A673 (cell line): ENCODE measurements around the gene RITA1.

Source experiments
- EZH2 ChIP-seq: fragments of 200-600 bp; sonication (generic); IDR thresholded peaks from 2 replicates; pipeline ENCODE4 v1.6.1; 2017; ENCODE audit warnings: borderline replicate concordance, low read depth, mild to moderate bottlenecking, mixed read lengths, antibody characterized with exemption, low read length; ENCODE audit not compliant: poor library complexity, severe bottlenecking
- TF ChIP-seq, protein P1 (sequence below): fragments of 300-800, 200-600 bp; sonication (generic); conservative IDR thresholded peaks from 2 replicates; pipeline ENCODE4 v1.5.1; 2017; ENCODE audit warnings: low read depth, mild to moderate bottlenecking, antibody characterized with exemption, low read length, moderate library complexity, mixed read lengths

DNA sequence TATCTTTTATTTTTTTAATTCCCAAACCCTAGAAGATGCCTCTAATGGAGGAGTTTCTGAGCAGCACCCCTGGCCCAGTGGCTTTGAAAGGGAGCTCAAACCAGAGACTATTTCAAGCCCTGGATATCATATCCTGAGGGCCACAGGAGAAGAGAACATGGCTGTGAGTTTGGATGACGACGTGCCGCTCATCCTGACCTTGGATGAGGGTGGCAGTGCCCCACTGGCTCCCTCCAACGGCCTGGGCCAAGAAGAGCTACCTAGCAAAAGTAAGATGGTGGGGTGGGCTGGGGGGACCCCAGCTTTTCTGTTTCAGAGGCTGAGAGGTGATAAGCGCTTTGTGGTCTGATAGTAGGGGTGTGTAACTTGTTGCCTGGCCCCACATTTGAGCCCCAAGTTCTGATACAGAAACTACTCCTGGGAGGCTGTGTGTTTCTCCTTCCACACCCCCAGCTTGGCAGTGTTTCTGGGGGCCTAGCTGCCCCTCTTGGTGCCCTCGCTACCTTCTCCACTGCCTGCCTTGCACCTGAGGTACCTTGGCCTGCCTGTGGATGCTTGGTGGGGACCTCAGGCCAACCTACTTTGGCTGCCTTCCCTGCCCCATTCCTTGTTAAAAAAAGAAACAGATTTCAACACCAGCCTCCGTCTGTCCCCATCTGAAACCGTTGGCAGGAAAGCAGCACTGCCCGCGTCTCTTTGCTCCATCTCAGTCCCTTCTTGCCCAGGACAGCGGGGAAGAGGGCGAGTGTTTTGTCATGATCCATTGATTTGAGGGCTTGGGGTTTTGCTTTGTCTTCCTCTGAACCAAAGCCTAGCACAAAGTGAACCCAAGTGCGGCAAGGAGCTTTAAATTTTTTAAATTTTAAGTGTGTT, 41.4 kb downstream of the RITA1 start:
- TF ChIP-seq, protein P1, sequence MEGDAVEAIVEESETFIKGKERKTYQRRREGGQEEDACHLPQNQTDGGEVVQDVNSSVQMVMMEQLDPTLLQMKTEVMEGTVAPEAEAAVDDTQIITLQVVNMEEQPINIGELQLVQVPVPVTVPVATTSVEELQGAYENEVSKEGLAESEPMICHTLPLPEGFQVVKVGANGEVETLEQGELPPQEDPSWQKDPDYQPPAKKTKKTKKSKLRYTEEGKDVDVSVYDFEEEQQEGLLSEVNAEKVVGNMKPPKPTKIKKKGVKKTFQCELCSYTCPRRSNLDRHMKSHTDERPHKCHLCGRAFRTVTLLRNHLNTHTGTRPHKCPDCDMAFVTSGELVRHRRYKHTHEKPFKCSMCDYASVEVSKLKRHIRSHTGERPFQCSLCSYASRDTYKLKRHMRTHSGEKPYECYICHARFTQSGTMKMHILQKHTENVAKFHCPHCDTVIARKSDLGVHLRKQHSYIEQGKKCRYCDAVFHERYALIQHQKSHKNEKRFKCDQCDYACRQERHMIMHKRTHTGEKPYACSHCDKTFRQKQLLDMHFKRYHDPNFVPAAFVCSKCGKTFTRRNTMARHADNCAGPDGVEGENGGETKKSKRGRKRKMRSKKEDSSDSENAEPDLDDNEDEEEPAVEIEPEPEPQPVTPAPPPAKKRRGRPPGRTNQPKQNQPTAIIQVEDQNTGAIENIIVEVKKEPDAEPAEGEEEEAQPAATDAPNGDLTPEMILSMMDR: no peak
- TF ChIP-seq EZH2: no peak
